ENCODE measurements around the gene ABTB2. TPM values are rescaled to one million over a fixed set of nuclear protein-coding genes. Genes with fewer than 3 reads are reported as not detected.
A peak's percentile ranks its signal among the peaks of the same experiment; 100 is the strongest.

ABTB2 gene
- total RNA-seq, 1 experiment from 2014 or later: 5.5 TPM

- Histone ChIP-seq H3K23me2 (ENCODE audit: insufficient read length, low read depth, low read length, poor library complexity, severe bottlenecking) (no peaks in the 10 kb centered on the region), H2AK5ac (ENCODE audit: insufficient read length, low read length) (no peak overlapping the region), H3K18ac (ENCODE audit: insufficient read length, low read depth, low read length) (no peak overlapping the region), H2AFZ (ENCODE audit: low read length) (no peak overlapping the region), H3K56ac (ENCODE audit: insufficient read length, low read depth, low read length) (no peak overlapping the region), H4K20me1 (ENCODE audit: control insufficient read depth, insufficient read depth, insufficient read length) (no peaks in the 10 kb centered on the region), H2BK5ac (ENCODE audit: insufficient read length, low read length) (no peak overlapping the region), H3T11ph (ENCODE audit: low read length) (no peak overlapping the region), H3K9ac (ENCODE audit: extremely low read depth, insufficient read length, low read length) (no peak overlapping the region), H2BK12ac (ENCODE audit: insufficient read length, low read depth, low read length) (no peak overlapping the region), H3K4me2 (ENCODE audit: insufficient read depth, insufficient read length, low read length) (no peak overlapping the region), H3K79me1 (ENCODE audit: insufficient read depth, low read depth, low read length, poor library complexity, severe bottlenecking) (no peaks in the 10 kb centered on the region), H4K91ac (ENCODE audit: insufficient read length, low read depth, low read length) (no peak overlapping the region), H3K27ac (ENCODE audit: insufficient read length, low read depth, low read length) (no peak overlapping the region), H3K23ac (ENCODE audit: insufficient read length, low read depth, low read length) (no peak overlapping the region), H2BK15ac (ENCODE audit: low read depth, low read length) (no peak overlapping the region), H3K4me1 (ENCODE audit: insufficient read depth, low read length) (peaks cover 12% of the 10 kb centered on the region; the same call in 1 of the 2 replicates), H3K14ac (ENCODE audit: insufficient read depth, low read length) (no peak overlapping the region), H3K27me3 (ENCODE audit: insufficient read depth, low read length) (no peaks in the 10 kb centered on the region), H4K5ac (ENCODE audit: insufficient read length, low read depth, low read length) (no peak overlapping the region), H3K79me2 (ENCODE audit: insufficient read depth, low read length) (no peaks in the 10 kb centered on the region), H3K4ac (ENCODE audit: low read depth, low read length) (no peak overlapping the region), H3K9me3 (ENCODE audit: control insufficient read depth, low read depth, low read length) (no peaks in the 10 kb centered on the region), H2BK120ac (ENCODE audit: low read depth, low read length, poor library complexity, severe bottlenecking) (no peak overlapping the region), H4K8ac (replicated peaks; ENCODE audit: insufficient read length, low read depth, low read length) (no peak overlapping the region), H2BK20ac (ENCODE audit: low read depth, low read length, poor library complexity, severe bottlenecking) (no peak overlapping the region)
- Mint-ChIP-seq H3K4me1 (peaks cover 29 to 33% of the 10 kb centered on the region in 2 experiments), H3K27ac (peak overlapping the region in 1 of 3 experiments; percentile 85; a peak in 3 of 7 replicates), H3K9me3 (no peaks in the 10 kb centered on the region), H3K27me3 (ENCODE audit: low read depth) (no peaks in the 10 kb centered on the region), H3K36me3 (ENCODE audit: insufficient read depth in 1 of 3, low read depth in 3 of 3) (peaks cover 0 to 3% (median 0%) of the 10 kb centered on the region in 3 experiments; a peak in 4 of 7 replicates), H3K4me3 (no peak overlapping the region)
- no peak for TF ChIP-seq CTCF (conservative IDR thresholded peaks at IDR 0.05)
- no peak for DNase-seq
- no CpG with 5 or more reads among the region's 6 CpGs for WGBS (ENCODE audit: extremely low coverage, insufficient read length, low lambda C conversion rate)
These were observed 159.3 kb downstream of the ABTB2 start for GRCh38 chr11:34198523-34198922.
